Measurements from ENCODE around the gene DOCK10.

- no peak for TF ChIP-seq TCF12 (IDR thresholded peaks at IDR 0.05; ENCODE audit: low read depth)
- no peak for TF ChIP-seq CEBPB (IDR thresholded peaks at IDR 0.05)
- no peak for TF ChIP-seq RAD21 (IDR thresholded peaks at IDR 0.05; ENCODE audit: low read depth)
These were observed 195.6 kb downstream of the DOCK10 start for GRCh38 chr2:224846686-224847085.

All from Ishikawa (cell line).